ENCODE results near the gene ANP32B.
"Not testable (repeated sequence)": the region's sequence is repeated elsewhere in the genome, so short reads cannot be mapped to it uniquely, and the experiment has no call there.

ANP32B gene

DNA sequence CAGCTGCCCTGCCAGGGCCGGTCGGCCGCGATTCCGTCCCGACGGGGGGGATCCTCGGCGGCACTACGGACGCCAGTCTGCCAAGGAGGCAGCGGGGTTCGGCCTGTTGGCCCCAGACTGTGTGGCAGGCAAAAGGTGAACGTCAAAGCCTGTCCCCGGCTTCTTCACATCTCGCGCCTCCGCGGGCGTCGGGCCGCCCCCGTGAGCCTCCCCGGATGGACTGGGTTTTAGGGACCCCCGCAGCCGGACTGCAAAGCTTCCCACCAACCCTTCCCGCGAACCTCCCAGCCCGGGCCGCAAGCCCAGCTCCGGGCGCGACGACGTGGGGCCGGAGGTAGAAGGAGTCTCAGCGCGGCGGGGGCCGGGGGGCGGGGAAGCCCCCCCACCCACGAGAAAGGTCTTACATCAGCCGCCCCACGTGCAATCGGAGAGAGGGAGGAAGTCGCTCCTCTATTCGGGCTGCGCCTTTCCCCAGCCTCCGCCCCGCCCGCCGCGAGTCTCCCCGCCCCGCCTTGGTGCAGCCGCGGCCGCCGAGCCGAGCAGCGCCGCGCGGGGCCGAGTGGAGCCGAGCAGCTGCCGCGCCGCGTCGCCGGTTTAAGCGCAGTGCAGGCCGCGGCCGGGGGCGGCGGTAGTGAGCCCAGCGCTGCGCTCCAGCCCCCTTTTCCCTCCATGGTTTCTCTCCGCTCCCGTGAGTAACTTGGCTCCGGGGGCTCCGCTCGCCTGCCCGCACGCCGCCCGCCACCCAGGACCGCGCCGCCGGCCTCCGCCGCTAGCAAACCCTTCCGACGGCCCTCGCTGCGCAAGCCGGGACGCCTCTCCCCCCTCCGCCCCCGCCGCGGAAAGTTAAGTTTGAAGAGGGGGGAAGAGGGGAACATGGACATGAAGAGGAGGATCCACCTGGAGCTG is at the start of gene ANP32B:
Gene ANP32B, plus strand, starts transcription at position 659 of the 906 bp plus-strand sequence. Its CDS starts 215 bp downstream, at position 874.
- in situ Hi-C loops (cut with HindIII; ENCODE audit: low sequenced_read_pairs): no loop called here

- in situ Hi-C loops (cut with HindIII; ENCODE audit: low sequenced_read_pairs): no loop called here
Observed at GRCh38 chr9:97934321-97935115, 48.6 kb upstream of the ANP32B start.

DNA sequence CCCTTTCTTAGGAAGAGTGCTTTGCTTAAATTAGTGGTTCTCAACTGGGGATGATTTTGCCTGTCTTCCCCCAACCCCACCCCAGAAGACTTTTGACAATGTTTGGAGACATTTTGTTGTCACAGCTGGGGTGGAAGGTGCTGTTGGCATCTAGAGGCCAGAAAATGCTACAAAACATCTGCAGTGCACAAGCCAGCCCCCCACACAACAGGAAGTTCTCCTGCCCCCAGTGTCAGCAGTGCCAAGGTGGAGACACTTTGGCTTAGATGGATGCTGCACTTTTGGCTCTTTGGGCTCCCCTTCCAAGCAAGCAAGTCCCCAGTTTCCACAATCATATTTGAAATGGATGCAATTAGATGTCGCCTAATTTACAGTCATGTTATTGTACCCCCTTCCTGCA is 47.9 kb upstream of the ANP32B start:
- in situ Hi-C loops (cut with HindIII; ENCODE audit: low sequenced_read_pairs): no loop called here

GRCh38 chr9:97936998-97937397 is 46.1 kb upstream of the ANP32B start:
- in situ Hi-C loops (cut with HindIII; ENCODE audit: low sequenced_read_pairs): no loop called here

GRCh38 chr9:97938081-97938644 is 45.0 kb upstream of the ANP32B start, which contains the start of gene HEMGN:
Gene HEMGN (minus strand): TSS chr9:97938172. CDS start chr9:97938136, 36 bp downstream.
- in situ Hi-C loops (cut with HindIII; ENCODE audit: low sequenced_read_pairs): no loop called here

DNA sequence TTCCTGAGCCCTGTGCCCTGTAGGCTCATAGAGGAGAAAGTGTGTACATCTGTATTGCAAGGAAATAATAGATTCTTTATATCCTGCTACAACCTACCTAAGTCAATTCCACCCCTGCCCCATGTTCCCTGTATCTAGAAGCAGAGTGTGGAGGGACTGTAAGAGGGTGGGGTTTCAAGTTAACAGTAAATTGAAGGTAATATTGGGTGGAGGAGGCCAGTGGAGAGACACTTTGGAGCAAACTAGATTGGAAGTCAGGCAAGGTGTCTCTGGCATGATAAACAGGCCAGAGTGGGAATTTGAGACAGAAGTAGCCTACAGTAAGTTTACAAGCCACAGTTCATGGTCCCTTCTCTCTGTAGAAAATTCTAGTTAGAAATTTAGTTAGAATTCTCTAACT is 42.9 kb upstream of the ANP32B start:
- in situ Hi-C loops (cut with HindIII; ENCODE audit: low sequenced_read_pairs): no loop called here

- in situ Hi-C loops (cut with HindIII; ENCODE audit: low sequenced_read_pairs): no loop called here
Observed at GRCh38 chr9:97940741-97941140, 42.4 kb upstream of the ANP32B start.

GRCh38 chr9:97941323-97941722 is 41.8 kb upstream of the ANP32B start:
- in situ Hi-C loops (cut with HindIII; ENCODE audit: low sequenced_read_pairs): no loop called here

DNA sequence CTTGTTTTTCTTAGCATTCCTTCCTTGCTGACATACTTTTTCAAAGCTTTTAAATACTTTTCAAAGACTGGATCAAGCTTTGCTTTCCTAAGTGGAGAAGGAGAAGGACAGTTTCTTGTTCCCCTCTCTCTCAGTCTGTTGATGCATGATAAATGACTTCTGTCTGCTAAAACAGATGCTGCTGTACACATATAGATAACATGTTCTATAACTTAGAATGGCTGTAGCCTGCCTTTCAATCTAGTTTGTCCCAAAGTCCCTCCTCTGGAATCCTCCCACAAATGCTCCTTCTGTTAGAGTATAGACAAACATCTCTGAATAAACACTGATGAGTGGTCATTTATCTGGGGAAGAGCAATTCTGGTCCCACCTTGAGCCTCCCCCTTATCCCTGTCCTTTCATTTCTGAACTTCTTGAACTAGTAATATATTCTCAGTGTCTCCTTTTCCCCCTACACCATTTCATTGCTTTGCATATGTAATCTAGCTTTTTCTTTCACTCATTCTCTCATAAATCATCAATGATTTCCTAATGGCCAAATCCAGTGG is 39.8 kb upstream of the ANP32B start:
- in situ Hi-C loops (cut with HindIII; ENCODE audit: low sequenced_read_pairs): no loop called here

GRCh38 chr9:97944612-97945011 is 38.5 kb upstream of the ANP32B start:
- in situ Hi-C loops (cut with HindIII; ENCODE audit: low sequenced_read_pairs): no loop called here

DNA sequence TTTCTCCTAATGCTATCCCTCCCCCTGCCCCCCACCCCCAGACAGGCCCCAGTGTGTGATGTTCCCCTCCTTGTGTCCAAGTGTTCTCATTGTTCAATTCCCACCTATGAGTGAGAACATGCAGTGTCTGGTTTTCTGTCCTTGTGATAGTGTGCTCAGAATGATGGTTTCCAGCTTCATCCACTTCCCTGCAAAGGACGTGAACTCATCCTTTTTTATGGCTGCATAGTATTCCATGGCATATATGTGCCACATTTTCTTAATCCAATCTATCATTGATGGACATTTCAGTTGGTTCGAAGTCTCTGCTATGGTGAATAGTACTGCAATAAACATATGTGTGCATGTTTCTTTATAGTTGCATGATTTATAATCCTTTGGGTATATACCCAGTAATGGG is 37.7 kb upstream of the ANP32B start:
- in situ Hi-C loops (cut with HindIII; ENCODE audit: low sequenced_read_pairs): not testable (repeated sequence)

GRCh38 chr9:97947094-97947493 is 36.0 kb upstream of the ANP32B start:
- in situ Hi-C loops (cut with HindIII; ENCODE audit: low sequenced_read_pairs): not testable (repeated sequence)

GRCh38 chr9:97950873-97951272 is 32.3 kb upstream of the ANP32B start:
- in situ Hi-C loops (cut with HindIII; ENCODE audit: low sequenced_read_pairs): not testable (repeated sequence)

- in situ Hi-C loops (cut with HindIII; ENCODE audit: low sequenced_read_pairs): no loop called here
Observed at GRCh38 chr9:97954550-97954989, 28.6 kb upstream of the ANP32B start.

- in situ Hi-C loops (cut with HindIII; ENCODE audit: low sequenced_read_pairs): no loop called here
Observed at GRCh38 chr9:97956331-97956730, 26.8 kb upstream of the ANP32B start.

GRCh38 chr9:97958812-97959511 is 24.2 kb upstream of the ANP32B start:
- in situ Hi-C loops (cut with HindIII; ENCODE audit: low sequenced_read_pairs): no loop called here

DNA sequence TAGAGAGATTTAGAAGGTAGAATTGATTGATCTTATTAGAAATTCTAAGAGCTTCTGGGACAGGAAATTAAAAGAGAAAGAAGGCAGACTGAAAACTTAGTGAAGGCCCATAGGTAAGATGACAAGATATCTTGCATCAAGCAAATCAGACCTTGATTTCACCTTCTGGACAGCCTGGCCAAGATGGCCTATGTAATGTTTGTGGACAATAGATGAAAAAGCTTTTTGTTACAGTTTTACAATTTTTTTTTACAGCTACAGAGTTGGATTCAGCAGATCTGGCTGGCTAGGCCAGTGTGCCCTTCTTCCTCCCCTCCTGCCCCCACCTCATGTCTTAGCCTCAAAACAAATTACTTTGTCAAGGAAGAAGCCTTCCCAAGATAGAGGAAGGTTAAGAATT is 23.6 kb upstream of the ANP32B start:
- in situ Hi-C loops (cut with HindIII; ENCODE audit: low sequenced_read_pairs): no loop called here

DNA sequence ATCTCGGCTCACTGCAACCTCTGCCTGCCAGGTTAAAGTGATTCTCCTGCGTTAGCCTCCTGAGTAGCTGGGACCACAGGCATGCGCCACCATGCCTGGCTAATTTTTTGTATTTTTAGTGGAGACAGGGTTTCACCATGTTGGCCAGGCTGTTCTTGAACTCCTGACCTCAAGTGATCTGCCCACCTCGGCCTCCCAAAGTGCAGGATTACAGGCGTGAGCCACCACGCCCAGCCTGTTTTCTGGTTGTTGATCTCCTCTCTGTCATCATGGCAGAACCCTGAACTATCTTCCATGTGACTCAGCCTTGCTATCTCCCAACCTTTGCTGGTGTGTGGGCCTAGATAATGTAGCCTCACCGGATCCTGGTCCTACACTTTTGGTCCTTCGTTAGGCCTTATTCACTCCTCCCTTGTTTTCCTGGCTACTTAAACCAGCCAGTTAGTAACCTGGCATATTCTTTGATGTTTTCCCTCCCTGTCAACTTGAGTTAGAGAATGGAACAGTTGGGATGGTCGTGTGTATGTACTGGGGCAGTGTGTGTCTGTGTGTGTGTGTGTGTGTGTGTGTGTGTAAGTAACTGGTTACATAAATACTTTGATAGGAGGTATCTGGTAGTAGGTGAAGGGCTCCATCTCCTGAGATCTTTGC is 22.3 kb upstream of the ANP32B start:
- in situ Hi-C loops (cut with HindIII; ENCODE audit: low sequenced_read_pairs): not testable (repeated sequence)

DNA sequence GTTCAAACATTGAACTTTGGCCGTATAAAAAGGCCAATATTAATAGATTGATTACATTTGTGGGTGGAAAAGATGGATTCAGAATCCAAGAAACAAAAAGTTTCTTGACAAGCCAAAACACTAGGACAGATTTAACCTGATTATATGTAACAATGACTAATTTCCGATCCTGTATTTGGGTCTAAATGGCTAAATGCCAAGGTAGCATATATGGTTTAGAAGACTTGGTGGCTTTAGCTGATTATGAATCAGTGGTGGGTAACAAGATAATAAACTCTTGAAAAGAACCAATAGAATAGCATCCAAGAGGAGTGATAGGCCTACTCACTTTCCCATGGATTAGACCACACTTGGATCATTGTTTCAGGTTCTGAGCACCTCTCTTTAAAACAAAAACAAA is 21.8 kb upstream of the ANP32B start:
- in situ Hi-C loops (cut with HindIII; ENCODE audit: low sequenced_read_pairs): no loop called here

- in situ Hi-C loops (cut with HindIII; ENCODE audit: low sequenced_read_pairs): no loop called here
Observed at GRCh38 chr9:97962136-97962535, 21.0 kb upstream of the ANP32B start.

Data from DLD1 (cell line).